PFSK-1 (cell line): ENCODE results near the gene XXYLT1.

Source experiments
- POLR2AphosphoS5 ChIP-seq: IDR thresholded peaks from 2 replicates; pipeline ENCODE4 v1.6.1; 2012; ENCODE audit warnings: low read depth, mild to moderate bottlenecking, control low read depth, low read length, moderate library complexity
- SIN3A ChIP-seq: IDR thresholded peaks from 2 replicates; pipeline ENCODE4 v1.6.1; 2012; ENCODE audit warnings: mild to moderate bottlenecking, low read length, moderate library complexity, borderline replicate concordance; ENCODE audit not compliant: insufficient read depth
- TAF1 ChIP-seq: IDR thresholded peaks from 2 replicates; pipeline ENCODE4 v1.6.1; 2012; ENCODE audit warnings: low read length, control low read depth, borderline replicate concordance; ENCODE audit not compliant: insufficient read depth
- TF ChIP-seq, protein P1 (sequence below), 2 experiments: IDR thresholded peaks; 2 replicates each; pipeline versions ENCODE4 v1.6.1 to v1.8.0; 2011 to 2012; ENCODE audit warnings: low read depth in 2 of 2, low read length in 2 of 2, control low read depth in 1 of 2, inconsistent platforms in 1 of 2, mild to moderate bottlenecking in 1 of 2, moderate library complexity in 1 of 2; ENCODE audit not compliant: insufficient read depth in 1 of 2

DNA sequence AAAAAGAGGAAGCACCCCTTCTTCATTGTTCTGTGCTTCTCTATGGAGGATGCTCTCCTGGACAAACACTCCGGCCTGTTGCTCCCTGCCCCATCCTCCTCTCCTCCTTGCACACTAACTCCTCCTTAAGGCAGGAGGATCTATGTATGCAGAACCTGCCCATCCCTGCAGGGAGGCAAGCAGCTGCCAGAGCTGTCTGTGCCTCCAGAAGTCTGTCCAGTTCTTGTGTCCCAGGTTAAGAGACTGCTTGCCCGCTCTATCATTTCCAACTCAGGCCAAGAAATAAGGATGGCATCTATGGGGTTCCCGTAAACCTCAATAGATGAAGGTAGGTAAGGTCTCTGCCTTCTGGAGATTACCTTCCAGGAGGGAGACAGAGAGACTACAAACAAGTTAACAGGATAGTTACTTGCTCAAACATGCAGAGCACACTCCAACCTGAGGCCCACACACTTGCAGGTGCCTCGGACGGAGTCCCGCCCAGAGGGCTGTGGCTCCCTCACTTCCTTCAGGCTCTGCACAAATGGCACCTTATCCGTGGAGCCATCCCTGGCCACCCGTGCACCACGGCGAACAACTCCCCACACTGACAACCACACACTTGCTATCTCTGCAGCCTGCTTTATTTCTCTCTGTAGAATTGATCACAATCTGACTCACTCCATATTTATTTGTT is 6.9 kb downstream of the XXYLT1 start:
- TF ChIP-seq POLR2AphosphoS5, result no peak
- no peak for TF ChIP-seq SIN3A
- TF ChIP-seq TAF1, result no peak
- TF ChIP-seq, protein P1, sequence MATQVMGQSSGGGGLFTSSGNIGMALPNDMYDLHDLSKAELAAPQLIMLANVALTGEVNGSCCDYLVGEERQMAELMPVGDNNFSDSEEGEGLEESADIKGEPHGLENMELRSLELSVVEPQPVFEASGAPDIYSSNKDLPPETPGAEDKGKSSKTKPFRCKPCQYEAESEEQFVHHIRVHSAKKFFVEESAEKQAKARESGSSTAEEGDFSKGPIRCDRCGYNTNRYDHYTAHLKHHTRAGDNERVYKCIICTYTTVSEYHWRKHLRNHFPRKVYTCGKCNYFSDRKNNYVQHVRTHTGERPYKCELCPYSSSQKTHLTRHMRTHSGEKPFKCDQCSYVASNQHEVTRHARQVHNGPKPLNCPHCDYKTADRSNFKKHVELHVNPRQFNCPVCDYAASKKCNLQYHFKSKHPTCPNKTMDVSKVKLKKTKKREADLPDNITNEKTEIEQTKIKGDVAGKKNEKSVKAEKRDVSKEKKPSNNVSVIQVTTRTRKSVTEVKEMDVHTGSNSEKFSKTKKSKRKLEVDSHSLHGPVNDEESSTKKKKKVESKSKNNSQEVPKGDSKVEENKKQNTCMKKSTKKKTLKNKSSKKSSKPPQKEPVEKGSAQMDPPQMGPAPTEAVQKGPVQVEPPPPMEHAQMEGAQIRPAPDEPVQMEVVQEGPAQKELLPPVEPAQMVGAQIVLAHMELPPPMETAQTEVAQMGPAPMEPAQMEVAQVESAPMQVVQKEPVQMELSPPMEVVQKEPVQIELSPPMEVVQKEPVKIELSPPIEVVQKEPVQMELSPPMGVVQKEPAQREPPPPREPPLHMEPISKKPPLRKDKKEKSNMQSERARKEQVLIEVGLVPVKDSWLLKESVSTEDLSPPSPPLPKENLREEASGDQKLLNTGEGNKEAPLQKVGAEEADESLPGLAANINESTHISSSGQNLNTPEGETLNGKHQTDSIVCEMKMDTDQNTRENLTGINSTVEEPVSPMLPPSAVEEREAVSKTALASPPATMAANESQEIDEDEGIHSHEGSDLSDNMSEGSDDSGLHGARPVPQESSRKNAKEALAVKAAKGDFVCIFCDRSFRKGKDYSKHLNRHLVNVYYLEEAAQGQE (IDR thresholded peaks at IDR 0.05; ENCODE audit: insufficient read depth in 1 of 2, low read depth in 2 of 2, low read length in 2 of 2), result no peak
